H9 (cell line): ENCODE data around the gene PDE4B. TPM values are rescaled to one million over a fixed set of nuclear protein-coding genes. Genes with fewer than 3 reads are reported as not detected.

Source experiments
- DNase-seq: peaks from one replicate; pipeline ENCODE4 v3.0.0-alpha.2; 2017
- H2AFZ ChIP-seq: one replicate; pipeline ENCODE4 v1.6.1; 2013; ENCODE audit warnings: mild to moderate bottlenecking, low read length, control low read depth, moderate library complexity
- H2AK5ac ChIP-seq: 2 replicates; pipeline ENCODE4 v1.6.1; 2013; ENCODE audit warnings: low read length, control low read depth, mixed read lengths; ENCODE audit not compliant: insufficient read length
- H2BK120ac ChIP-seq: one replicate; pipeline ENCODE4 v1.6.1; 2013; ENCODE audit warnings: low read depth, mild to moderate bottlenecking, low read length, control low read depth, inconsistent platforms; ENCODE audit not compliant: poor library complexity, severe bottlenecking
- H2BK12ac ChIP-seq: 2 replicates; pipeline ENCODE4 v1.6.1; 2013; ENCODE audit warnings: low read length, control low read depth, mixed read lengths, low read depth; ENCODE audit not compliant: insufficient read length
- H2BK15ac ChIP-seq: 2 replicates; pipeline ENCODE4 v1.6.1; 2013; ENCODE audit warnings: low read depth, low read length, control low read depth
- H2BK20ac ChIP-seq: one replicate; pipeline ENCODE4 v1.6.1; 2013; ENCODE audit warnings: low read depth, mild to moderate bottlenecking, low read length, control low read depth, inconsistent platforms; ENCODE audit not compliant: poor library complexity, severe bottlenecking
- H2BK5ac ChIP-seq: 2 replicates; pipeline ENCODE4 v1.6.1; 2013; ENCODE audit warnings: low read length, control low read depth, mixed read lengths; ENCODE audit not compliant: insufficient read length
- H3K14ac ChIP-seq: 2 replicates; pipeline ENCODE4 v1.6.1; 2013; ENCODE audit warnings: low read length, control low read depth; ENCODE audit not compliant: insufficient read depth
- H3K18ac ChIP-seq: 2 replicates; pipeline ENCODE4 v1.6.1; 2013; ENCODE audit warnings: low read depth, mild to moderate bottlenecking, mixed read lengths, low read length, control low read depth; ENCODE audit not compliant: insufficient read length
- H3K23ac ChIP-seq: 2 replicates; pipeline ENCODE4 v1.6.1; 2013; ENCODE audit warnings: low read length, control low read depth, mixed read lengths, low read depth; ENCODE audit not compliant: insufficient read length
- H3K23me2 ChIP-seq: 2 replicates; pipeline ENCODE4 v1.6.1; 2013; ENCODE audit warnings: low read depth, mild to moderate bottlenecking, mixed read lengths, low read length, control low read depth; ENCODE audit not compliant: insufficient read length, poor library complexity, severe bottlenecking
- H3K27ac ChIP-seq: 2 replicates; pipeline ENCODE4 v1.5.1; 2013; ENCODE audit warnings: low read length, control low read depth, mixed read lengths, low read depth; ENCODE audit not compliant: insufficient read length
- H3K27me3 ChIP-seq: 2 replicates; pipeline ENCODE4 v1.6.1; 2013; ENCODE audit warnings: low read length, control low read depth, inconsistent platforms; ENCODE audit not compliant: insufficient read depth
- H3K4ac ChIP-seq: 2 replicates; pipeline ENCODE4 v1.6.1; 2013; ENCODE audit warnings: low read depth, mild to moderate bottlenecking, control low read depth, inconsistent platforms, low read length, moderate library complexity
- H3K4me1 ChIP-seq: 2 replicates; pipeline ENCODE4 v1.6.1; 2013; ENCODE audit warnings: low read length, control low read depth, inconsistent platforms; ENCODE audit not compliant: insufficient read depth
- H3K4me2 ChIP-seq: 2 replicates; pipeline ENCODE4 v1.6.1; 2013; ENCODE audit warnings: low read length, control low read depth, mixed read lengths; ENCODE audit not compliant: insufficient read length, insufficient read depth
- H3K56ac ChIP-seq: 2 replicates; pipeline ENCODE4 v1.6.1; 2013; ENCODE audit warnings: low read depth, mild to moderate bottlenecking, mixed read lengths, low read length, control low read depth; ENCODE audit not compliant: insufficient read length
- H3K79me1 ChIP-seq: 2 replicates; pipeline ENCODE4 v1.6.1; 2013; ENCODE audit warnings: low read depth, mild to moderate bottlenecking, moderate library complexity, low read length, control low read depth, inconsistent platforms; ENCODE audit not compliant: insufficient read depth, poor library complexity, severe bottlenecking
- H3K79me2 ChIP-seq: 2 replicates; pipeline ENCODE4 v1.6.1; 2013; ENCODE audit warnings: low read length, control low read depth, inconsistent platforms; ENCODE audit not compliant: insufficient read depth
- H3K9ac ChIP-seq: 2 replicates; pipeline ENCODE4 v1.6.1; 2013; ENCODE audit warnings: low read length, control low read depth, mixed read lengths; ENCODE audit not compliant: insufficient read length; ENCODE audit errors: extremely low read depth
- H3K9me3 ChIP-seq: one replicate; pipeline ENCODE4 v1.6.1; 2013; ENCODE audit warnings: low read depth, low read length, inconsistent platforms; ENCODE audit not compliant: control insufficient read depth
- H3T11ph ChIP-seq: one replicate; pipeline ENCODE4 v1.6.1; 2013; ENCODE audit warnings: mild to moderate bottlenecking, low read length, control low read depth, inconsistent platforms
- H4K20me1 ChIP-seq: one replicate; pipeline ENCODE4 v1.6.1; 2013; ENCODE audit not compliant: control insufficient read depth, insufficient read length, insufficient read depth
- H4K5ac ChIP-seq: 2 replicates; pipeline ENCODE4 v1.6.1; 2013; ENCODE audit warnings: low read depth, mild to moderate bottlenecking, mixed read lengths, low read length, control low read depth; ENCODE audit not compliant: insufficient read length
- H4K8ac ChIP-seq: replicated peaks from 2 replicates; pipeline ENCODE4 v1.6.1; 2013; ENCODE audit warnings: low read length, control low read depth, mixed read lengths, low read depth; ENCODE audit not compliant: insufficient read length
- H4K91ac ChIP-seq: 2 replicates; pipeline ENCODE4 v1.6.1; 2013; ENCODE audit warnings: low read depth, mild to moderate bottlenecking, moderate library complexity, mixed read lengths, low read length, control low read depth; ENCODE audit not compliant: insufficient read length
- H3K27ac Mint-ChIP-seq, 3 experiments: 2 replicates in 2 of 3; 3 replicates in 1 of 3; pipeline ENCODE4 v1.8.0; 2020 to 2021; ENCODE audit warnings: mixed read lengths in 3 of 3, mild to moderate bottlenecking in 1 of 3, moderate library complexity in 1 of 3
- H3K27me3 Mint-ChIP-seq: 2 replicates; pipeline ENCODE4 v1.8.0; 2021; ENCODE audit warnings: low read depth, mild to moderate bottlenecking, moderate library complexity, mixed read lengths
- H3K36me3 Mint-ChIP-seq, 3 experiments: 2 replicates in 2 of 3; 3 replicates in 1 of 3; pipeline ENCODE4 v1.8.0; 2020 to 2021; ENCODE audit warnings: low read depth in 3 of 3, mixed read lengths in 3 of 3; ENCODE audit not compliant: insufficient read depth in 1 of 3
- H3K4me1 Mint-ChIP-seq, 2 experiments: 2 replicates each; pipeline ENCODE4 v1.8.0; 2020; ENCODE audit warnings: mixed read lengths in 2 of 2
- H3K4me3 Mint-ChIP-seq, 2 experiments: 2 replicates in 1 of 2; 3 replicates in 1 of 2; pipeline ENCODE4 v1.8.0; 2020 to 2021; ENCODE audit warnings: mild to moderate bottlenecking in 2 of 2, mixed read lengths in 2 of 2, moderate library complexity in 1 of 2
- H3K9me3 Mint-ChIP-seq, 2 experiments: 2 replicates in 1 of 2; 3 replicates in 1 of 2; pipeline ENCODE4 v1.8.0; 2020; ENCODE audit warnings: mild to moderate bottlenecking in 2 of 2, mixed read lengths in 2 of 2, moderate library complexity in 1 of 2
- total RNA-seq: library from RNA; stranded (reverse); gene quantifications from 2 replicates; pipeline ENCODE4 v1.2.1, GENCODE V29; 2021
- TF ChIP-seq, protein P1 (sequence below): fragments of 200-600 bp; sonication (generic); conservative IDR thresholded peaks from 3 replicates; pipeline ENCODE4 v1.8.0; 2021; ENCODE audit warnings: antibody characterized with exemption, mild to moderate bottlenecking

PDE4B gene
- total RNA-seq, 1 experiment from 2014 or later = 19.8 TPM

DNA sequence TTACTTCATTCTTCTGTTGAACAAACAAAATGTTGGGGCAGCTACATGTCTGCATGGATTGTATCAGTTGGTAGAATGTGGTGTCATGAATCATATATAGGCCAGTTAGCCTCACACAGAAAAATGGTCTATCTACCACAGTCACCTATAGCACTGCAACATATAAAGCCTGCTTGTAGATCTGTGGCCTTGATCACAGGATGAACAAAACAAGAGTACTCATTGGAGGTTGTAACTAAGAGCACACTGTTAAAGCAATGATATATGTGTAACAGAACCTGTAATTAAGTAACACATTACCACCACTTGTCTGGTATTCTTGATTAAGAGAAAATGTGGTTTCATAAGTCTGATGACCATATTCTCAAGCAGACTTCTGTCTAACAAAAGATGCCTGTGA, 573.9 kb downstream of the PDE4B start:
- no peaks in the 10 kb centered on the region for H3K79me2 ChIP-seq
- H3K4me1 Mint-ChIP-seq = peaks cover 0 to 3% of the 10 kb centered on the region in 2 experiments; a peak in 2 of 4 replicates
- no peaks in the 10 kb centered on the region for H3K27me3 Mint-ChIP-seq
- H3K23me2 ChIP-seq = no peaks in the 10 kb centered on the region
- no peak overlapping the region for H3K4ac ChIP-seq
- H3K9me3 ChIP-seq = no peaks in the 10 kb centered on the region
- H3K4me2 ChIP-seq = no peak overlapping the region
- no peak overlapping the region for H4K91ac ChIP-seq
- no peak overlapping the region for H3K14ac ChIP-seq
- H2AFZ ChIP-seq = no peak overlapping the region
- no peaks in the 10 kb centered on the region for H4K20me1 ChIP-seq
- H3K18ac ChIP-seq = no peak overlapping the region
- no peak overlapping the region for H3K27ac ChIP-seq
- H3K79me1 ChIP-seq = no peaks in the 10 kb centered on the region
- no peak overlapping the region for H2BK5ac ChIP-seq
- no peak overlapping the region for H3K56ac ChIP-seq
- H4K8ac ChIP-seq = no peak overlapping the region
- H2AK5ac ChIP-seq = no peak overlapping the region
- no peaks in the 10 kb centered on the region for H3K27me3 ChIP-seq
- no peak overlapping the region for H3K4me3 Mint-ChIP-seq
- H3K23ac ChIP-seq = no peak overlapping the region
- H3K4me1 ChIP-seq = no peaks in the 10 kb centered on the region
- no peak overlapping the region for H2BK12ac ChIP-seq
- H2BK20ac ChIP-seq = no peak overlapping the region
- H2BK120ac ChIP-seq = no peak overlapping the region
- no peak for DNase-seq
- H3K27ac Mint-ChIP-seq = no peak overlapping the region
- no peak overlapping the region for H3K9ac ChIP-seq
- no peak overlapping the region for H4K5ac ChIP-seq
- H3T11ph ChIP-seq = no peak overlapping the region
- H2BK15ac ChIP-seq = no peak overlapping the region
- TF ChIP-seq, protein P1, sequence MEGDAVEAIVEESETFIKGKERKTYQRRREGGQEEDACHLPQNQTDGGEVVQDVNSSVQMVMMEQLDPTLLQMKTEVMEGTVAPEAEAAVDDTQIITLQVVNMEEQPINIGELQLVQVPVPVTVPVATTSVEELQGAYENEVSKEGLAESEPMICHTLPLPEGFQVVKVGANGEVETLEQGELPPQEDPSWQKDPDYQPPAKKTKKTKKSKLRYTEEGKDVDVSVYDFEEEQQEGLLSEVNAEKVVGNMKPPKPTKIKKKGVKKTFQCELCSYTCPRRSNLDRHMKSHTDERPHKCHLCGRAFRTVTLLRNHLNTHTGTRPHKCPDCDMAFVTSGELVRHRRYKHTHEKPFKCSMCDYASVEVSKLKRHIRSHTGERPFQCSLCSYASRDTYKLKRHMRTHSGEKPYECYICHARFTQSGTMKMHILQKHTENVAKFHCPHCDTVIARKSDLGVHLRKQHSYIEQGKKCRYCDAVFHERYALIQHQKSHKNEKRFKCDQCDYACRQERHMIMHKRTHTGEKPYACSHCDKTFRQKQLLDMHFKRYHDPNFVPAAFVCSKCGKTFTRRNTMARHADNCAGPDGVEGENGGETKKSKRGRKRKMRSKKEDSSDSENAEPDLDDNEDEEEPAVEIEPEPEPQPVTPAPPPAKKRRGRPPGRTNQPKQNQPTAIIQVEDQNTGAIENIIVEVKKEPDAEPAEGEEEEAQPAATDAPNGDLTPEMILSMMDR = no peak
- H3K9me3 Mint-ChIP-seq = no peaks in the 10 kb centered on the region
- peaks cover 5 to 91% (median 7%) of the 10 kb centered on the region in 3 experiments; a peak in 4 of 7 replicates for H3K36me3 Mint-ChIP-seq
